ENCODE data around the gene TDRD7. TPM values are rescaled to one million over a fixed set of nuclear protein-coding genes. Genes with fewer than 3 reads are reported as not detected.
A peak's percentile ranks its signal among the peaks of the same experiment; 100 is the strongest.
"Not testable (repeated sequence)": the region's sequence is repeated elsewhere in the genome, so short reads cannot be mapped to it uniquely, and the experiment has no call there.

The TDRD7 gene
- total RNA-seq, 1 donor from 2014 or later: 13.6 TPM

- peak; percentile 77 to 82 for DNase-seq (ENCODE audit: low read depth in 2 of 2)
Observed at GRCh38 chr9:97419309-97419867, 7.5 kb downstream of the TDRD7 start.

- DNase-seq (ENCODE audit: low read depth in 2 of 2): no peak
Observed at GRCh38 chr9:97425336-97425972, 13.6 kb downstream of the TDRD7 start.

GRCh38 chr9:97425973-97426336 is 14.1 kb downstream of the TDRD7 start:
- no peak for DNase-seq (ENCODE audit: low read depth in 2 of 2)

- no peak for DNase-seq (ENCODE audit: low read depth in 2 of 2)
Observed at GRCh38 chr9:97427885-97428284, 16.0 kb downstream of the TDRD7 start.

- DNase-seq (ENCODE audit: low read depth in 2 of 2): no peak
Observed at GRCh38 chr9:97430316-97431043, 18.6 kb downstream of the TDRD7 start.

GRCh38 chr9:97431044-97431441 is 19.1 kb downstream of the TDRD7 start:
- no peak for DNase-seq (ENCODE audit: low read depth in 2 of 2)

GRCh38 chr9:97431549-97432143 is 19.8 kb downstream of the TDRD7 start:
- DNase-seq (ENCODE audit: low read depth in 2 of 2): no peak

GRCh38 chr9:97437051-97437600 is 25.2 kb downstream of the TDRD7 start:
- DNase-seq (ENCODE audit: low read depth in 2 of 2): no peak

- no peak for DNase-seq (ENCODE audit: low read depth in 2 of 2)
Observed at GRCh38 chr9:97438257-97438656, 26.4 kb downstream of the TDRD7 start.

GRCh38 chr9:97438666-97439065 is 26.8 kb downstream of the TDRD7 start:
- no peak for DNase-seq (ENCODE audit: low read depth in 2 of 2)

GRCh38 chr9:97440160-97440559 is 28.3 kb downstream of the TDRD7 start:
- no peak for DNase-seq (ENCODE audit: low read depth in 2 of 2)

- no peak for DNase-seq (ENCODE audit: low read depth in 2 of 2)
Observed at GRCh38 chr9:97441729-97442128, 29.8 kb downstream of the TDRD7 start.

- no peak for DNase-seq (ENCODE audit: low read depth in 2 of 2)
Observed at GRCh38 chr9:97445119-97445701, 33.3 kb downstream of the TDRD7 start.

- no peak for DNase-seq (ENCODE audit: low read depth in 2 of 2)
Observed at GRCh38 chr9:97447001-97447400, 35.1 kb downstream of the TDRD7 start.

GRCh38 chr9:97453573-97453972 is 41.7 kb downstream of the TDRD7 start:
- not testable (repeated sequence) for DNase-seq (ENCODE audit: low read depth in 2 of 2)

GRCh38 chr9:97456841-97457240 is 44.9 kb downstream of the TDRD7 start:
- not testable (repeated sequence) for DNase-seq (ENCODE audit: low read depth in 2 of 2)

GRCh38 chr9:97459326-97459725 is 47.4 kb downstream of the TDRD7 start:
- no peak for DNase-seq (ENCODE audit: low read depth in 2 of 2)

- DNase-seq (ENCODE audit: low read depth in 2 of 2): no peak
Observed at GRCh38 chr9:97462159-97462558, 50.3 kb downstream of the TDRD7 start.

- no peak for DNase-seq (ENCODE audit: low read depth in 2 of 2)
Observed at GRCh38 chr9:97462914-97463313, 51.0 kb downstream of the TDRD7 start.

- peak; percentile 76 to 82 for DNase-seq (ENCODE audit: low read depth in 2 of 2)
Observed at GRCh38 chr9:97468658-97469448, 57.0 kb downstream of the TDRD7 start.

- DNase-seq (ENCODE audit: low read depth in 2 of 2): peak in 1 of 2 donors; percentile 31
Observed at GRCh38 chr9:97470076-97470475, 58.2 kb downstream of the TDRD7 start.

Measured in dermis microvascular lymphatic vessel endothelial cell (primary cell).